Activated naive CD8-positive, alpha-beta T cell treated with anti-CD3 and anti-CD28 coated beads, Interleukin-2, amount 50 U/mL, for 24 hours (primary cell): ENCODE measurements around the gene PRKN.

Experiments
- ATAC-seq: fragments of 150-1000 bp; cut with Tn5 transposase; one replicate; pipeline ENCODE4 v1.10.0; 2021
- DNase-seq: peaks from one replicate; pipeline ENCODE4 v3.0.0; 2021
- H3K27ac Mint-ChIP-seq: one replicate; pipeline ENCODE4 v1.8.0; 2021; ENCODE audit warnings: mild to moderate bottlenecking, mixed read lengths
- H3K27me3 Mint-ChIP-seq: one replicate; pipeline ENCODE4 v1.8.0; 2021; ENCODE audit warnings: mixed read lengths
- H3K36me3 Mint-ChIP-seq: one replicate; pipeline ENCODE4 v1.8.0; 2021; ENCODE audit warnings: low read depth, mixed read lengths
- H3K4me1 Mint-ChIP-seq: one replicate; pipeline ENCODE4 v1.8.0; 2021; ENCODE audit warnings: mixed read lengths
- H3K4me3 Mint-ChIP-seq: one replicate; pipeline ENCODE4 v1.8.0; 2021; ENCODE audit warnings: mild to moderate bottlenecking, moderate library complexity, mixed read lengths
- H3K9me3 Mint-ChIP-seq: one replicate; pipeline ENCODE4 v1.8.0; 2021; ENCODE audit warnings: mixed read lengths

Gene PRKN

GRCh38 chr6:162373868-162374267 lies 353.7 kb downstream of the PRKN start:
- Mint-ChIP-seq H3K4me1 (no peaks in the 10 kb centered on the region), H3K4me3 (no peak overlapping the region), H3K27ac (no peak overlapping the region), H3K9me3 (peaks cover 4% of the 10 kb centered on the region), H3K36me3 (no peaks in the 10 kb centered on the region), H3K27me3 (no peaks in the 10 kb centered on the region)
- no peak for DNase-seq
- ATAC-seq, result no peak

GRCh38 chr6:162373192-162373591 lies 354.4 kb downstream of the PRKN start:
- Mint-ChIP-seq H3K36me3 (no peaks in the 10 kb centered on the region), H3K9me3 (peaks cover 4% of the 10 kb centered on the region)

GRCh38 chr6:162372106-162372505 lies 355.5 kb downstream of the PRKN start:
- ATAC-seq (no peak), DNase-seq (no peak)
- Mint-ChIP-seq H3K27me3 (no peaks in the 10 kb centered on the region), H3K27ac (no peak overlapping the region), H3K4me3 (no peak overlapping the region), H3K4me1 (no peaks in the 10 kb centered on the region), H3K9me3 (no peaks in the 10 kb centered on the region), H3K36me3 (no peaks in the 10 kb centered on the region)

More at GRCh38 chr6:162373192-162373591, 354.4 kb downstream of the PRKN start:
- Mint-ChIP-seq H3K4me1 (no peaks in the 10 kb centered on the region), H3K27ac (no peak overlapping the region), H3K27me3 (no peaks in the 10 kb centered on the region), H3K4me3 (no peak overlapping the region)
- DNase-seq (no peak), ATAC-seq (no peak)

- no peaks in the 10 kb centered on the region for H3K4me1 Mint-ChIP-seq
Observed at GRCh38 chr6:162371121-162371520, 356.4 kb downstream of the PRKN start.

GRCh38 chr6:162369091-162369490 lies 358.5 kb downstream of the PRKN start:
- DNase-seq (no peak), ATAC-seq (no peak)
- no peaks in the 10 kb centered on the region for H3K9me3 Mint-ChIP-seq
- H3K4me1 Mint-ChIP-seq, result no peaks in the 10 kb centered on the region
- no peak overlapping the region for H3K27ac Mint-ChIP-seq
- H3K27me3 Mint-ChIP-seq, result no peaks in the 10 kb centered on the region
- H3K36me3 Mint-ChIP-seq, result no peaks in the 10 kb centered on the region
- no peak overlapping the region for H3K4me3 Mint-ChIP-seq

More at GRCh38 chr6:162371121-162371520, 356.4 kb downstream of the PRKN start:
- Mint-ChIP-seq H3K36me3 (no peaks in the 10 kb centered on the region), H3K9me3 (no peaks in the 10 kb centered on the region), H3K27me3 (no peaks in the 10 kb centered on the region), H3K27ac (no peak overlapping the region), H3K4me3 (no peak overlapping the region)
- no peak for DNase-seq
- ATAC-seq, result no peak

- Mint-ChIP-seq H3K9me3 (no peaks in the 10 kb centered on the region), H3K27ac (no peak overlapping the region), H3K4me3 (no peak overlapping the region), H3K27me3 (no peaks in the 10 kb centered on the region), H3K4me1 (no peaks in the 10 kb centered on the region), H3K36me3 (no peaks in the 10 kb centered on the region)
- ATAC-seq (no peak), DNase-seq (no peak)
Observed at GRCh38 chr6:162364488-162364887, 363.1 kb downstream of the PRKN start.

GRCh38 chr6:162363757-162364156 lies 363.8 kb downstream of the PRKN start:
- Mint-ChIP-seq H3K4me3 (no peak overlapping the region), H3K27ac (no peak overlapping the region), H3K27me3 (no peaks in the 10 kb centered on the region), H3K4me1 (no peaks in the 10 kb centered on the region), H3K36me3 (no peaks in the 10 kb centered on the region), H3K9me3 (no peaks in the 10 kb centered on the region)
- DNase-seq (no peak), ATAC-seq (no peak)

GRCh38 chr6:162360901-162361567 lies 366.5 kb downstream of the PRKN start:
- H3K4me3 Mint-ChIP-seq, result no peak overlapping the region
- H3K9me3 Mint-ChIP-seq, result no peaks in the 10 kb centered on the region
- DNase-seq, result no peak
- H3K4me1 Mint-ChIP-seq, result no peaks in the 10 kb centered on the region
- H3K27me3 Mint-ChIP-seq, result no peaks in the 10 kb centered on the region
- ATAC-seq, result no peak
- H3K36me3 Mint-ChIP-seq, result no peaks in the 10 kb centered on the region
- H3K27ac Mint-ChIP-seq, result no peak overlapping the region

- H3K9me3 Mint-ChIP-seq, result no peaks in the 10 kb centered on the region
- H3K36me3 Mint-ChIP-seq, result no peaks in the 10 kb centered on the region
- no peak for ATAC-seq
- H3K4me3 Mint-ChIP-seq, result no peak overlapping the region
- H3K4me1 Mint-ChIP-seq, result no peaks in the 10 kb centered on the region
- no peaks in the 10 kb centered on the region for H3K27me3 Mint-ChIP-seq
- DNase-seq, result no peak
- no peak overlapping the region for H3K27ac Mint-ChIP-seq
Observed at GRCh38 chr6:162358625-162359024, 368.9 kb downstream of the PRKN start.

- Mint-ChIP-seq H3K9me3 (no peaks in the 10 kb centered on the region), H3K4me3 (no peak overlapping the region), H3K36me3 (no peaks in the 10 kb centered on the region), H3K4me1 (no peaks in the 10 kb centered on the region), H3K27ac (no peak overlapping the region), H3K27me3 (no peaks in the 10 kb centered on the region)
- DNase-seq (no peak), ATAC-seq (no peak)
Observed at GRCh38 chr6:162345051-162345511, 382.5 kb downstream of the PRKN start.

GRCh38 chr6:162344646-162345010 lies 382.9 kb downstream of the PRKN start:
- no peaks in the 10 kb centered on the region for H3K27me3 Mint-ChIP-seq
- H3K4me3 Mint-ChIP-seq, result no peak overlapping the region
- H3K4me1 Mint-ChIP-seq, result no peaks in the 10 kb centered on the region
- H3K27ac Mint-ChIP-seq, result no peak overlapping the region
- ATAC-seq (no peak), DNase-seq (no peak)
- no peaks in the 10 kb centered on the region for H3K36me3 Mint-ChIP-seq
- no peaks in the 10 kb centered on the region for H3K9me3 Mint-ChIP-seq

GRCh38 chr6:162343936-162344645 lies 383.5 kb downstream of the PRKN start:
- H3K4me1 Mint-ChIP-seq, result no peaks in the 10 kb centered on the region
- no peaks in the 10 kb centered on the region for H3K9me3 Mint-ChIP-seq
- no peak overlapping the region for H3K4me3 Mint-ChIP-seq
- H3K36me3 Mint-ChIP-seq, result no peaks in the 10 kb centered on the region
- no peaks in the 10 kb centered on the region for H3K27me3 Mint-ChIP-seq
- DNase-seq (no peak), ATAC-seq (no peak)
- no peak overlapping the region for H3K27ac Mint-ChIP-seq

GRCh38 chr6:162343198-162343935 lies 384.2 kb downstream of the PRKN start:
- no peak overlapping the region for H3K27ac Mint-ChIP-seq
- H3K4me1 Mint-ChIP-seq, result no peaks in the 10 kb centered on the region
- no peaks in the 10 kb centered on the region for H3K36me3 Mint-ChIP-seq
- H3K27me3 Mint-ChIP-seq, result no peaks in the 10 kb centered on the region
- no peak overlapping the region for H3K4me3 Mint-ChIP-seq
- H3K9me3 Mint-ChIP-seq, result no peaks in the 10 kb centered on the region
- ATAC-seq (no peak), DNase-seq (no peak)

GRCh38 chr6:162337412-162337811 lies 390.2 kb downstream of the PRKN start:
- Mint-ChIP-seq H3K9me3 (peaks cover 12% of the 10 kb centered on the region), H3K27ac (no peak overlapping the region), H3K4me3 (no peak overlapping the region), H3K27me3 (no peaks in the 10 kb centered on the region), H3K36me3 (no peaks in the 10 kb centered on the region), H3K4me1 (no peaks in the 10 kb centered on the region)
- ATAC-seq (no peak), DNase-seq (no peak)

- Mint-ChIP-seq H3K27me3 (no peaks in the 10 kb centered on the region), H3K4me1 (no peaks in the 10 kb centered on the region), H3K9me3 (peaks cover 14% of the 10 kb centered on the region), H3K4me3 (no peak overlapping the region), H3K36me3 (no peaks in the 10 kb centered on the region), H3K27ac (no peak overlapping the region)
- ATAC-seq (no peak), DNase-seq (no peak)
Observed at GRCh38 chr6:162336359-162336758, 391.2 kb downstream of the PRKN start.
